Trophoblast cell (in vitro differentiated cells and primary cell): ENCODE results near the gene PLCB2.
A peak's percentile ranks its signal among the peaks of the same experiment; 100 is the strongest.

ENCODE experiments used
- DNase-seq, 2 donors: peaks; one replicate each; pipeline ENCODE4 v3.0.0-alpha.2; 2016
- H2AFZ ChIP-seq: 2 replicates; pipeline ENCODE4 v1.6.1; 2013; ENCODE audit warnings: low read length, moderate library complexity, mild to moderate bottlenecking; ENCODE audit not compliant: insufficient read depth, poor library complexity
- H2AK5ac ChIP-seq: 2 replicates; pipeline ENCODE4 v1.6.1; 2013; ENCODE audit warnings: mild to moderate bottlenecking, low read length
- H2BK120ac ChIP-seq: 2 replicates; pipeline ENCODE4 v1.6.1; 2013; ENCODE audit warnings: low read length, mild to moderate bottlenecking, moderate library complexity; ENCODE audit not compliant: insufficient read depth, poor library complexity
- H2BK12ac ChIP-seq: 2 replicates; pipeline ENCODE4 v1.6.1; 2013; ENCODE audit warnings: mild to moderate bottlenecking, low read length, moderate library complexity
- H2BK5ac ChIP-seq: 2 replicates; pipeline ENCODE4 v1.6.1; 2013; ENCODE audit warnings: low read length, low read depth, moderate library complexity, mild to moderate bottlenecking; ENCODE audit not compliant: poor library complexity
- H3K14ac ChIP-seq: 2 replicates; pipeline ENCODE4 v1.6.1; 2013; ENCODE audit warnings: mild to moderate bottlenecking, low read length
- H3K18ac ChIP-seq: 2 replicates; pipeline ENCODE4 v1.6.1; 2013; ENCODE audit warnings: mild to moderate bottlenecking, low read length
- H3K23ac ChIP-seq: 2 replicates; pipeline ENCODE4 v1.6.1; 2013; ENCODE audit warnings: low read length
- H3K27ac ChIP-seq: 2 replicates; pipeline ENCODE4 v1.5.1; 2013; ENCODE audit warnings: low read depth, mild to moderate bottlenecking, inconsistent platforms, low read length, moderate library complexity
- H3K27me3 ChIP-seq: 2 replicates; pipeline ENCODE4 v1.6.1; 2013; ENCODE audit warnings: inconsistent platforms, mild to moderate bottlenecking, low read length, moderate library complexity; ENCODE audit not compliant: insufficient read depth
- H3K36me3 ChIP-seq, 2 experiments: 1 replicate in 1 of 2; 2 replicates in 1 of 2; pipeline ENCODE4 v1.6.1; 2013; ENCODE audit warnings: low read length in 2 of 2, mild to moderate bottlenecking in 2 of 2, moderate library complexity in 1 of 2; ENCODE audit not compliant: insufficient read depth in 2 of 2, control insufficient read depth in 1 of 2
- H3K4ac ChIP-seq: 2 replicates; pipeline ENCODE4 v1.6.1; 2013; ENCODE audit warnings: low read depth, mild to moderate bottlenecking, low read length, moderate library complexity
- H3K4me1 ChIP-seq, 2 experiments: 1 replicate in 1 of 2; 2 replicates in 1 of 2; pipeline ENCODE4 v1.6.1; 2013; ENCODE audit warnings: low read length in 2 of 2, mild to moderate bottlenecking in 2 of 2, moderate library complexity in 1 of 2; ENCODE audit not compliant: insufficient read depth in 2 of 2, control insufficient read depth in 1 of 2
- H3K4me2 ChIP-seq: 2 replicates; pipeline ENCODE4 v1.6.1; 2013; ENCODE audit warnings: inconsistent platforms, mild to moderate bottlenecking, low read length, moderate library complexity
- H3K4me3 ChIP-seq: 2 replicates; pipeline ENCODE4 v1.5.1; 2013; ENCODE audit warnings: mild to moderate bottlenecking, low read depth, low read length, inconsistent platforms
- H3K79me1 ChIP-seq: one replicate; pipeline ENCODE4 v1.6.1; 2013; ENCODE audit warnings: low read length
- H3K79me2 ChIP-seq: 2 replicates; pipeline ENCODE4 v1.6.1; 2013; ENCODE audit warnings: low read length, mild to moderate bottlenecking; ENCODE audit not compliant: control insufficient read depth, insufficient read depth, poor library complexity
- H3K9ac ChIP-seq: 2 replicates; pipeline ENCODE4 v1.6.1; 2013; ENCODE audit warnings: mild to moderate bottlenecking, low read length
- H3K9me3 ChIP-seq: 2 replicates; pipeline ENCODE4 v1.6.1; 2013; ENCODE audit warnings: low read depth, mild to moderate bottlenecking, control low read depth, inconsistent platforms, low read length; ENCODE audit not compliant: insufficient read depth
- H4K12ac ChIP-seq: 2 replicates; pipeline ENCODE4 v1.6.1; 2013; ENCODE audit warnings: low read depth, mild to moderate bottlenecking, low read length, moderate library complexity
- H4K8ac ChIP-seq: 2 replicates; pipeline ENCODE4 v1.6.1; 2013; ENCODE audit warnings: low read depth, mild to moderate bottlenecking, low read length, moderate library complexity
- H4K91ac ChIP-seq: one replicate; pipeline ENCODE4 v1.6.1; 2013; ENCODE audit warnings: low read depth, mild to moderate bottlenecking, low read length, moderate library complexity
- WGBS: extraction: QIAGEN DNeasy Blood & Tissue Kit; methylation state at CpG from one replicate; pipeline ENCODE4 v1.1.7; 2013; ENCODE audit warnings: missing lambda C conversion rate; ENCODE audit not compliant: insufficient read length, insufficient coverage; ENCODE audit errors: extremely low coverage; 5-methylcytosine and 5-hydroxymethylcytosine counted together

The PLCB2 gene

DNA sequence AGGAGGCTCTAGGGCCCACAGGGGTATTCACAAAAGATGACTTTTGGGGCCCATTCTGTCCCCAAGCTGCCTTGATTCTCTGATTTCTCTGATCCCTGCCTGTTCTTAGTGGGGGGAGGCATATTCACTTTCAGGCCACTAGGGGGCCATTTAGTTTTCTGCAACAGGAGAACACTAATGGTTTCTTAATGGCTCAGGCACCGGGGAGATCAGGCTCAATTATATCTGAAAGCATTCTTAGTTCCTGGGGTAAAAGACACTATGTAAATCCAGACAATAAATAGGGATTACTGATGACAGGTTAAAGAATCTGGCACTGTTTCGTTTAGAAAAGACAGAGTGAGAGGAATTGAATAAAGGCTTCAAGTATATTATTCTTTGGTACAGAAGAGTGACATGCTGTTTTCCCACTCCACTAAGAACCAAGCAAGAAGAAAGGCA, 13.2 kb upstream of the PLCB2 start:
- Histone ChIP-seq H3K27me3 (no peaks in the 10 kb centered on the region), H3K4me3 (no peak overlapping the region), H3K4ac (no peak overlapping the region), H4K91ac (peak overlapping the region; percentile 61), H2BK5ac (no peak overlapping the region), H3K23ac (no peak overlapping the region), H3K4me2 (peak overlapping the region; percentile 5), H3K27ac (peak overlapping the region; percentile 36), H3K79me1 (peaks cover 23% of the 10 kb centered on the region), H2AK5ac (peak overlapping the region; percentile 76), H3K36me3 (no peaks in the 10 kb centered on the region), H2BK120ac (peak overlapping the region; percentile 74), H4K12ac (no peak overlapping the region), H2AFZ (no peak overlapping the region), H2BK12ac (peak overlapping the region; percentile 61), H3K79me2 (peaks cover 4% of the 10 kb centered on the region), H3K4me1 (peaks cover 22 to 30% of the 10 kb centered on the region in 2 experiments), H3K14ac (no peak overlapping the region), H3K9ac (no peak overlapping the region), H3K9me3 (no peaks in the 10 kb centered on the region), H3K18ac (no peak overlapping the region), H4K8ac (no peak overlapping the region)
- no CpG with 5 or more reads among the region's 2 CpGs for WGBS
- peak; percentile 31 to 80 for DNase-seq

GRCh38 chr15:40320409-40320808, 12.7 kb upstream of the PLCB2 start:
- Histone ChIP-seq H3K9ac (no peak overlapping the region), H3K36me3 (no peaks in the 10 kb centered on the region), H3K27me3 (no peaks in the 10 kb centered on the region), H4K8ac (no peak overlapping the region), H4K91ac (no peak overlapping the region), H3K23ac (no peak overlapping the region), H3K18ac (no peak overlapping the region), H2AK5ac (no peak overlapping the region), H3K79me1 (peaks cover 23% of the 10 kb centered on the region), H3K9me3 (no peaks in the 10 kb centered on the region), H3K4me3 (no peak overlapping the region), H3K4me2 (no peak overlapping the region), H3K79me2 (peaks cover 4% of the 10 kb centered on the region), H2BK5ac (no peak overlapping the region), H3K14ac (peak overlapping the region; percentile 18), H2AFZ (no peak overlapping the region), H3K4ac (no peak overlapping the region), H2BK12ac (no peak overlapping the region), H3K4me1 (peaks cover 22 to 27% of the 10 kb centered on the region in 2 experiments), H3K27ac (peak overlapping the region; percentile 18), H4K12ac (no peak overlapping the region), H2BK120ac (no peak overlapping the region)
- no CpG with 5 or more reads among the region's 1 CpG for WGBS
- peak in 1 of 2 donors; percentile 66 for DNase-seq

DNA sequence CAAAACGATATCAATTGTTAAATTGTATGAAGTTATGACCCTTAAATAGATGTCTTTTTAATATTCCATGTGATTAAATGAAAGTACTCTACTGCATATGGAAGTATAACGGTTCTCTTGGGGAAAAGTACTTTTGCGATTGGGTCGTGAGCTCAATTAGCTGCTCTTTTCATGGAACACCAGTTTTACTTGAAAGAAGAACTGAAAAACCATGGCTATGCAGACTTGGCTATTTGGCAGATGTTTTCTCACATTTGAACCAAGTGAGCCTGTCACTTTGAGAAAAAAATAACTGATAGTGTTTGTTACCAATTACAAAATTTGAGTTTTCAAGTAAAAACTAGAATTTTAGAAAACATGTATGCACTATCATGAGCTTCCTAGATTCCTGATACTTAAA, 9.8 kb upstream of the PLCB2 start:
- Histone ChIP-seq H3K4ac (no peak overlapping the region), H4K12ac (no peak overlapping the region), H2AK5ac (no peak overlapping the region), H3K36me3 (no peaks in the 10 kb centered on the region), H3K79me1 (peaks cover 7% of the 10 kb centered on the region), H3K4me1 (peaks cover 15 to 18% of the 10 kb centered on the region in 2 experiments), H2BK12ac (no peak overlapping the region), H2BK5ac (no peak overlapping the region), H2BK120ac (no peak overlapping the region), H3K27ac (no peak overlapping the region), H3K4me2 (no peak overlapping the region), H3K23ac (no peak overlapping the region), H3K79me2 (no peaks in the 10 kb centered on the region), H3K27me3 (no peaks in the 10 kb centered on the region), H3K14ac (no peak overlapping the region), H2AFZ (no peak overlapping the region), H3K9ac (no peak overlapping the region), H4K91ac (no peak overlapping the region), H4K8ac (no peak overlapping the region), H3K9me3 (no peaks in the 10 kb centered on the region), H3K4me3 (no peak overlapping the region), H3K18ac (no peak overlapping the region)
- no peak for DNase-seq
- no CpG with 5 or more reads among the region's 4 CpGs for WGBS

GRCh38 chr15:40316931-40317330, 9.2 kb upstream of the PLCB2 start:
- Histone ChIP-seq H3K4me2 (no peak overlapping the region), H3K79me1 (peaks cover 2% of the 10 kb centered on the region), H3K4me1 (peaks cover 9 to 11% of the 10 kb centered on the region in 2 experiments), H3K4ac (no peak overlapping the region), H3K23ac (no peak overlapping the region), H4K8ac (no peak overlapping the region), H3K27me3 (no peaks in the 10 kb centered on the region), H4K91ac (no peak overlapping the region), H4K12ac (no peak overlapping the region), H2BK120ac (no peak overlapping the region), H3K14ac (no peak overlapping the region), H3K79me2 (no peaks in the 10 kb centered on the region), H3K4me3 (no peak overlapping the region), H2BK12ac (no peak overlapping the region), H2BK5ac (no peak overlapping the region), H3K9me3 (no peaks in the 10 kb centered on the region), H3K27ac (no peak overlapping the region), H2AFZ (no peak overlapping the region), H2AK5ac (no peak overlapping the region), H3K36me3 (no peaks in the 10 kb centered on the region), H3K18ac (no peak overlapping the region), H3K9ac (no peak overlapping the region)
- DNase-seq: no peak
- WGBS: no CpG with 5 or more reads among the region's 3 CpGs
